K562 (cell line): ENCODE data around the gene MXRA7.

Experiments used
- CCAR2 ChIP-seq: fragments of 200-400 bp; formaldehyde crosslinking; IDR thresholded peaks from 2 replicates; pipeline ENCODE4 v1.6.1; 2017; ENCODE audit warnings: mild to moderate bottlenecking, low read depth, low read length
- CEBPB ChIP-seq: fragments of 450-650 bp; IDR thresholded peaks from 2 replicates; pipeline ENCODE4 v1.6.1; 2016; ENCODE audit warnings: missing genetic modification characterization, missing compliant biosample characterization
- CHD2 ChIP-seq: IDR thresholded peaks from 2 replicates; pipeline ENCODE4 v1.6.1; 2011; ENCODE audit warnings: low read depth, low read length
- CTCF ChIP-seq, 3 experiments: IDR thresholded peaks in 2 of 3; conservative IDR thresholded peaks in 1 of 3; 2 replicates each; pipeline ENCODE4 v1.5.1; 2011 to 2012; ENCODE audit warnings: low read length in 3 of 3, mild to moderate bottlenecking in 3 of 3, control low read depth in 2 of 3, improper control_type of control experiment in 1 of 3, inconsistent platforms in 1 of 3, low read depth in 1 of 3, mixed read lengths in 1 of 3, moderate library complexity in 1 of 3; ENCODE audit not compliant: insufficient read depth in 2 of 3
- E2F5 ChIP-seq: sonication (generic); formaldehyde crosslinking; IDR thresholded peaks from 2 replicates; pipeline ENCODE4 v1.8.0; 2022; ENCODE audit warnings: mild to moderate bottlenecking, missing genetic modification reagents
- HDAC2 ChIP-seq: fragments of 450-650 bp; IDR thresholded peaks from 2 replicates; pipeline ENCODE4 v1.6.1; 2016; ENCODE audit warnings: mild to moderate bottlenecking
- HMGXB4 ChIP-seq: sonication (generic); formaldehyde crosslinking; IDR thresholded peaks from 2 replicates; pipeline ENCODE4 v1.8.1; 2023; ENCODE audit warnings: mild to moderate bottlenecking, missing genetic modification reagents
- HNRNPK ChIP-seq: fragments of 200-400 bp; formaldehyde crosslinking; IDR thresholded peaks from one replicate; pipeline ENCODE4 v1.6.1; 2018; ENCODE audit warnings: mild to moderate bottlenecking, low read depth, low read length; ENCODE audit not compliant: poor library complexity, severe bottlenecking
- ID3 ChIP-seq, 2 experiments: fragments of 250-450 bp in 1 of 2; fragments of 450-650 bp in 1 of 2; sonication (Bioruptor Pico) in 1 of 2; IDR thresholded peaks; 2 replicates each; pipeline versions ENCODE4 v1.6.1 to v1.8.0; 2016 to 2021; ENCODE audit warnings: mild to moderate bottlenecking in 2 of 2, moderate library complexity in 2 of 2, missing compliant biosample characterization in 1 of 2, missing genetic modification characterization in 1 of 2
- POLR2AphosphoS5 ChIP-seq: IDR thresholded peaks from 2 replicates; pipeline ENCODE4 v1.6.1; 2011; ENCODE audit warnings: mild to moderate bottlenecking, low read depth, low read length, moderate library complexity; ENCODE audit not compliant: control insufficient read depth, insufficient read depth
- SMARCA4 ChIP-seq: fragments of 450-650 bp; IDR thresholded peaks from 2 replicates; pipeline ENCODE4 v1.6.1; 2016
- ZNF174 ChIP-seq: fragments of 250-450 bp; sonication (Bioruptor Pico); IDR thresholded peaks from 2 replicates; pipeline ENCODE4 v1.4.0; 2020; ENCODE audit warnings: mild to moderate bottlenecking
- ZNF197 ChIP-seq: fragments of 200-800 bp; sonication (Bioruptor generic); IDR thresholded peaks from 2 replicates; pipeline ENCODE4 v1.6.1; 2016; ENCODE audit warnings: low read depth, missing genetic modification characterization, missing compliant biosample characterization
- ZNF785 ChIP-seq: fragments of 250-450 bp; sonication (Bioruptor Pico); IDR thresholded peaks from 2 replicates; pipeline ENCODE4 v1.4.0; 2020; ENCODE audit warnings: mild to moderate bottlenecking

- TF ChIP-seq CTCF (IDR thresholded peaks at IDR 0.05 in 2 of 3, conservative IDR thresholded peaks at IDR 0.05 in 1 of 3; ENCODE audit: insufficient read depth in 2 of 3, low read depth in 1 of 3, low read length in 3 of 3): peak; percentile 79 to 84 (median 82)
- TF ChIP-seq ID3 (CRISPR knock-in tag; IDR thresholded peaks at IDR 0.05): no peak
- no peak for TF ChIP-seq ID3 (tag; IDR thresholded peaks at IDR 0.05)
- no peak for TF ChIP-seq HDAC2
- no peak for TF ChIP-seq CCAR2
- no peak for TF ChIP-seq CHD2
- no peak for TF ChIP-seq HMGXB4 (CRISPR knock-in tag)
- TF ChIP-seq E2F5 (CRISPR knock-in tag): no peak
- TF ChIP-seq HNRNPK: no peak
- no peak for TF ChIP-seq ZNF785 (CRISPR knock-in tag)
- TF ChIP-seq POLR2AphosphoS5: no peak
- TF ChIP-seq SMARCA4: no peak
- TF ChIP-seq ZNF197 (CRISPR knock-in tag): no peak
- TF ChIP-seq CEBPB (tag): no peak
- no peak for TF ChIP-seq ZNF174 (CRISPR knock-in tag)
Observed at GRCh38 chr17:76714822-76715495, 4.2 kb upstream of the MXRA7 start.
